HepG2 (cell line): ENCODE data around the gene HIPK4. TPM values are rescaled to one million over a fixed set of nuclear protein-coding genes. Genes with fewer than 3 reads are reported as not detected.

Source experiments
- ATF3 ChIP-seq: sonication (generic); formaldehyde crosslinking; IDR thresholded peaks from 2 replicates; pipeline ENCODE4 v1.4.0; 2020; ENCODE audit warnings: missing genetic modification reagents
- FIP1L1 ChIP-seq: fragments of 200-400 bp; formaldehyde crosslinking; IDR thresholded peaks from 2 replicates; pipeline ENCODE4 v1.6.1; 2018; ENCODE audit warnings: low read depth, mild to moderate bottlenecking, low read length, moderate library complexity, borderline replicate concordance; ENCODE audit not compliant: insufficient read depth
- HMG20A ChIP-seq: IDR thresholded peaks from 2 replicates; pipeline ENCODE4 v1.6.1; 2016; ENCODE audit warnings: borderline replicate concordance
- MEIS1 ChIP-seq: sonication (generic); formaldehyde crosslinking; IDR thresholded peaks from 2 replicates; pipeline ENCODE4 v1.9.0; 2021; ENCODE audit warnings: mild to moderate bottlenecking, missing genetic modification reagents, moderate library complexity, borderline replicate concordance
- MIXL1 ChIP-seq: IDR thresholded peaks from 2 replicates; pipeline ENCODE4 v1.6.1; 2016
- NR2F1 ChIP-seq, 2 experiments: fragments of 450-650 bp in 1 of 2; formaldehyde crosslinking in 1 of 2; IDR thresholded peaks; 2 replicates each; pipeline versions ENCODE4 v1.5.0 to v1.6.1; 2016 to 2020; ENCODE audit warnings: mild to moderate bottlenecking in 1 of 2, missing compliant biosample characterization in 1 of 2, missing genetic modification reagents in 1 of 2, moderate library complexity in 1 of 2
- REXO4 ChIP-seq: sonication (generic); formaldehyde crosslinking; IDR thresholded peaks from 2 replicates; pipeline ENCODE4 v1.8.0; 2022; ENCODE audit warnings: missing genetic modification reagents, mild to moderate bottlenecking, borderline replicate concordance
- SP140L ChIP-seq: sonication (generic); formaldehyde crosslinking; IDR thresholded peaks from 2 replicates; pipeline ENCODE4 v1.4.0; 2020; ENCODE audit warnings: missing genetic modification reagents, borderline replicate concordance
- TFE3 ChIP-seq: IDR thresholded peaks from 2 replicates; pipeline ENCODE4 v1.6.1; 2016
- TOE1 ChIP-seq: sonication (generic); formaldehyde crosslinking; IDR thresholded peaks from 2 replicates; pipeline ENCODE4 v1.4.0; 2020; ENCODE audit warnings: mild to moderate bottlenecking, missing genetic modification reagents
- ZKSCAN5 ChIP-seq: sonication (generic); formaldehyde crosslinking; IDR thresholded peaks from 2 replicates; pipeline ENCODE4 v1.5.1; 2020; ENCODE audit warnings: mild to moderate bottlenecking, missing genetic modification reagents
- ZNF20 ChIP-seq: sonication (generic); formaldehyde crosslinking; IDR thresholded peaks from 2 replicates; pipeline ENCODE4 v1.4.0; 2020; ENCODE audit warnings: mild to moderate bottlenecking, moderate library complexity, missing genetic modification reagents
- ZNF264 ChIP-seq: sonication (generic); formaldehyde crosslinking; IDR thresholded peaks from 2 replicates; pipeline ENCODE4 v1.4.0; 2020; ENCODE audit warnings: missing genetic modification reagents
- ZNF274 ChIP-seq: sonication (generic); formaldehyde crosslinking; IDR thresholded peaks from 2 replicates; pipeline ENCODE4 v1.5.1; 2020; ENCODE audit warnings: mild to moderate bottlenecking, missing genetic modification reagents
- ZNF337 ChIP-seq: sonication (generic); formaldehyde crosslinking; IDR thresholded peaks from 2 replicates; pipeline ENCODE4 v1.5.1; 2020; ENCODE audit warnings: missing genetic modification reagents, low read depth, mild to moderate bottlenecking, borderline replicate concordance
- ZNF33B ChIP-seq: sonication (generic); formaldehyde crosslinking; IDR thresholded peaks from 2 replicates; pipeline ENCODE4 v1.5.1; 2020; ENCODE audit warnings: mild to moderate bottlenecking, missing genetic modification reagents
- ZNF501 ChIP-seq: sonication (generic); formaldehyde crosslinking; IDR thresholded peaks from 2 replicates; pipeline ENCODE4 v1.5.1; 2020; ENCODE audit warnings: mild to moderate bottlenecking, moderate library complexity, missing genetic modification reagents
- ZNF572 ChIP-seq: sonication (generic); formaldehyde crosslinking; IDR thresholded peaks from 2 replicates; pipeline ENCODE4 v1.5.1; 2020; ENCODE audit warnings: mild to moderate bottlenecking, missing genetic modification reagents
- ZNF703 ChIP-seq: sonication (generic); formaldehyde crosslinking; IDR thresholded peaks from 2 replicates; pipeline ENCODE4 v1.5.1; 2020; ENCODE audit warnings: missing genetic modification reagents, mild to moderate bottlenecking, moderate library complexity, borderline replicate concordance
- ZNF749 ChIP-seq: sonication (generic); formaldehyde crosslinking; IDR thresholded peaks from 2 replicates; pipeline ENCODE4 v1.8.0; 2022; ENCODE audit warnings: mild to moderate bottlenecking, missing genetic modification reagents, moderate library complexity, borderline replicate concordance
- ZNF780A ChIP-seq: sonication (generic); formaldehyde crosslinking; IDR thresholded peaks from 2 replicates; pipeline ENCODE4 v1.8.0; 2022; ENCODE audit warnings: mild to moderate bottlenecking, missing genetic modification reagents, moderate library complexity
- polyA plus RNA-seq, 8 experiments: library from polyadenylated mRNA; depleted of rRNA in 3 of 8; stranded (reverse) in 7 of 8; unstranded in 1 of 8; fragments of >200 nt; fragmentation: Illumina TruSeq in 4 of 8; extraction: Trizol in 4 of 8; gene quantifications; 2 replicates each; pipeline versions ENCODE4 v1.2.1 to v1.2.3, GENCODE V29; 2011 to 2016; ENCODE audit warnings: low read depth in 4 of 8, missing spikeins in 1 of 8, mixed read lengths in 1 of 8; ENCODE audit not compliant: insufficient read depth in 1 of 8
- total RNA-seq, 5 experiments: library from RNA; depleted of rRNA; stranded (reverse); fragments of >200 nt; fragmentation: Illumina TruSeq; extraction: Trizol; gene quantifications; 2 replicates each; pipeline ENCODE4 v1.2.3, GENCODE V29; 2016; ENCODE audit warnings: low read depth in 1 of 5
- TF ChIP-seq, protein P1 (sequence below): sonication (generic); formaldehyde crosslinking; IDR thresholded peaks from 2 replicates; pipeline ENCODE4 v1.5.0; 2020; ENCODE audit warnings: missing genetic modification reagents
- TF ChIP-seq, protein P2 (sequence below), 2 experiments: sonication (generic) in 1 of 2; formaldehyde crosslinking in 1 of 2; IDR thresholded peaks; 2 replicates each; pipeline versions ENCODE4 v1.5.1 to v1.6.1; 2011 to 2020; ENCODE audit warnings: borderline replicate concordance in 1 of 2, low read depth in 1 of 2, low read length in 1 of 2, mild to moderate bottlenecking in 1 of 2, missing genetic modification reagents in 1 of 2, moderate library complexity in 1 of 2

HIPK4 gene
- total and polyA plus RNA-seq, 2 of the 13 experiments (the other 11 are each of a cell fraction or from before 2014, with no cell fraction given), result 0.03 TPM; not detected in 1

DNA sequence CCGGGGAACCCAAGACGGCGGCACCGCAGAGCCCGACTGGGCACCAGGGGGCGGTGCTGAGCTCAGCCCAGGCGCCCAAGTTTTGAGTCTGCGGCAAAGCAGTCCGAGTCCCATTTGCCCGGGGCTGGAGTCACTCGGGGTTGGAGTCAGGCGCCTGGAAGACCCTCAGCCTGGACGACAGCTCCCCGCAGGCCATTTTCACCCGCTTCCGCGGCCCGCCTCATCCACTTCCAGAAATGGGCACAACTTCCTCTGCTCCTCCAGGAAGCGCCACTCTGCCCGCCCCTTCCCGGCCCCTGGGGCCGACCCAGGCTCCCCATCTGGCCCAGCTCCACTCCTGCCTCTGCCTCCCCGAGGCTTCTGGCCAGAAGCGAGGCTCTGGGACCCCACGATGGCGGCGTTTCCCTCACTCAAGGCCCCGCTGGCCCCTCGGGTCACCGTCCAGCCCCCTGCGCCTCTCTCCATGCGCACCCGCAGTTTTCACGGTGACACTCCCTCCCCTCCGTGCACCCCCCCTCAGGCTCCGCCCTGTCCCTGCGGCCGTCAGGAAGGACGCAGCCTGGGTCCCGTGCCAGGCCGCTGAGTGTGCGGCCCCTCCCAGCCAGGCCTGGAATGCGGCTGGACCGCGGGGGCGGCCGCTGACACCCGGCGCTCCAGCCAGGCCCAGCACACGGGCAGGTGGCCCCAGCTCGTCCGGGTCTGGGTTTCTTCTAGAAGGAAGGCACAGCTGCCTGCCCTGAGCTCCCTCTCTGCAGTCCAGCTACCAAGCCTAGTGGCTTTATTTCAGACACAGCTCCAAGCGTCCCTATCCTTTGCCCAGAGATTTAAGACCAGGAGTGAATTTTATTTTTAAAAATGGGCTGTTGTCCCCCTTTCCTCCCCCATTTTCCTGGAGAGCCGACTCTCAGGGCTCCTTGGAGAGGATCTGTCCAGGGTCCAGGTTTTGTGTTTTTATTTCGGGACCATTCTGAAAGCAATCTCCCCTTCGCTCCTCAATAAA is 31.1 kb upstream of the HIPK4 start (continued):
- TF ChIP-seq FIP1L1, result 0 out of 2 replicates have a peak, but pooled peaks have one; percentile 21
- TF ChIP-seq HMG20A (CRISPR knock-in tag), result no peak; the same call in 1 of the 2 replicates
- TF ChIP-seq ZNF749, result peak; percentile 57; the same call in 1 of the 2 replicates
- 0 out of 2 replicates have a peak, but pooled peaks have one; percentile 65 for TF ChIP-seq SP140L (CRISPR knock-in tag)
- TF ChIP-seq ZNF501 (CRISPR knock-in tag), result peak; percentile 53; the same call in 1 of the 2 replicates
- TF ChIP-seq, protein P1, sequence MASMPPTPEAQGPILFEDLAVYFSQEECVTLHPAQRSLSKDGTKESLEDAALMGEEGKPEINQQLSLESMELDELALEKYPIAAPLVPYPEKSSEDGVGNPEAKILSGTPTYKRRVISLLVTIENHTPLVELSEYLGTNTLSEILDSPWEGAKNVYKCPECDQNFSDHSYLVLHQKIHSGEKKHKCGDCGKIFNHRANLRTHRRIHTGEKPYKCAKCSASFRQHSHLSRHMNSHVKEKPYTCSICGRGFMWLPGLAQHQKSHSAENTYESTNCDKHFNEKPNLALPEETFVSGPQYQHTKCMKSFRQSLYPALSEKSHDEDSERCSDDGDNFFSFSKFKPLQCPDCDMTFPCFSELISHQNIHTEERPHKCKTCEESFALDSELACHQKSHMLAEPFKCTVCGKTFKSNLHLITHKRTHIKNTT (CRISPR knock-in tag), result no peak
- no peak for TF ChIP-seq MIXL1 (CRISPR knock-in tag)
- TF ChIP-seq ZNF703, result no peak; the same call in 1 of the 2 replicates
- TF ChIP-seq ZKSCAN5 (CRISPR knock-in tag), result no peak
- peak in 1 of 2 experiments; percentile 29; a peak in 1 of 4 replicates for TF ChIP-seq NR2F1 (CRISPR knock-in tag; IDR thresholded peaks at IDR 0.05)
- no peak for TF ChIP-seq MEIS1
- TF ChIP-seq ZNF33B, result peak; percentile 87; the same call in 1 of the 2 replicates
- no peak for TF ChIP-seq ZNF20
- no peak for TF ChIP-seq ZNF572
- no peak for TF ChIP-seq ZNF780A
- TF ChIP-seq TFE3, result peak; percentile 77; the same call in 1 of the 2 replicates
- 0 out of 2 replicates have a peak, but pooled peaks have one; percentile 65 for TF ChIP-seq ZNF264 (CRISPR knock-in tag)
- TF ChIP-seq TOE1 (CRISPR knock-in tag), result no peak
- TF ChIP-seq ZNF274 (CRISPR knock-in tag), result peak; percentile 93
- peak; percentile 45; the same call in 1 of the 2 replicates for TF ChIP-seq ATF3 (CRISPR knock-in tag)
- TF ChIP-seq ZNF337, result peak; percentile 63; the same call in 1 of the 2 replicates
- TF ChIP-seq REXO4 (CRISPR knock-in tag), result 0 out of 2 replicates have a peak, but pooled peaks have one; percentile 56
- TF ChIP-seq, protein P2, sequence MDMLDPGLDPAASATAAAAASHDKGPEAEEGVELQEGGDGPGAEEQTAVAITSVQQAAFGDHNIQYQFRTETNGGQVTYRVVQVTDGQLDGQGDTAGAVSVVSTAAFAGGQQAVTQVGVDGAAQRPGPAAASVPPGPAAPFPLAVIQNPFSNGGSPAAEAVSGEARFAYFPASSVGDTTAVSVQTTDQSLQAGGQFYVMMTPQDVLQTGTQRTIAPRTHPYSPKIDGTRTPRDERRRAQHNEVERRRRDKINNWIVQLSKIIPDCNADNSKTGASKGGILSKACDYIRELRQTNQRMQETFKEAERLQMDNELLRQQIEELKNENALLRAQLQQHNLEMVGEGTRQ (IDR thresholded peaks at IDR 0.05; ENCODE audit: low read depth, low read length), result no peak
- TF ChIP-seq, protein P2 (CRISPR knock-in tag; IDR thresholded peaks at IDR 0.05; ENCODE audit: borderline replicate concordance), result peak; percentile 97
